ENCODE results near the gene FSTL4. TPM values are rescaled to one million over a fixed set of nuclear protein-coding genes. Genes with fewer than 3 reads are reported as not detected.

Gene FSTL4
- total and polyA plus RNA-seq, 2 donors (not counting 1 experiment from before 2014, with no cell fraction given): 0.31 to 6.7 TPM

GRCh38 chr5:133245191-133246052, 366.9 kb downstream of the FSTL4 start:
- Histone ChIP-seq H3K4me1 (ENCODE audit: control insufficient read depth in 2 of 2, insufficient read depth in 2 of 2, low read length in 2 of 2) (no peaks in the 10 kb centered on the region), H3K9ac (ENCODE audit: low read length) (no peak overlapping the region), H2AFZ (ENCODE audit: insufficient read depth, low read depth, low read length, poor library complexity, severe bottlenecking) (no peak overlapping the region), H3K27ac (ENCODE audit: low read length in 2 of 2) (no peak overlapping the region), H3K36me3 (replicated peaks in 1 of 2; ENCODE audit: control extremely low read depth in 1 of 2, control insufficient read depth in 1 of 2, extremely low read depth in 1 of 2, insufficient read depth in 2 of 2, low read length in 1 of 2) (no peaks in the 10 kb centered on the region), H3K27me3 (replicated peaks in 1 of 4; ENCODE audit: control extremely low read depth in 1 of 4, control insufficient read depth in 3 of 4, insufficient read depth in 4 of 4, low read length in 3 of 4) (no peaks in the 10 kb centered on the region), H3K79me2 (ENCODE audit: control insufficient read depth, insufficient read depth, low read length) (no peaks in the 10 kb centered on the region), H3K4me2 (replicated peaks; ENCODE audit: low read depth, low read length, poor library complexity, severe bottlenecking) (no peak overlapping the region), H4K20me1 (ENCODE audit: control insufficient read depth, insufficient read depth, low read length, poor library complexity, severe bottlenecking) (no peaks in the 10 kb centered on the region), H3K9me3 (ENCODE audit: control extremely low read depth in 1 of 3, control insufficient read depth in 2 of 3, insufficient read depth in 1 of 3, low read length in 2 of 3) (no peaks in the 10 kb centered on the region), H3K4me3 (ENCODE audit: control extremely low read depth in 1 of 5, extremely low read depth in 1 of 5, insufficient read depth in 1 of 5, low read depth in 2 of 5, low read length in 4 of 5) (no peak overlapping the region)
- DNase-seq (no peak), ATAC-seq (ENCODE audit: low read depth) (no peak)
- TF ChIP-seq, protein P1, sequence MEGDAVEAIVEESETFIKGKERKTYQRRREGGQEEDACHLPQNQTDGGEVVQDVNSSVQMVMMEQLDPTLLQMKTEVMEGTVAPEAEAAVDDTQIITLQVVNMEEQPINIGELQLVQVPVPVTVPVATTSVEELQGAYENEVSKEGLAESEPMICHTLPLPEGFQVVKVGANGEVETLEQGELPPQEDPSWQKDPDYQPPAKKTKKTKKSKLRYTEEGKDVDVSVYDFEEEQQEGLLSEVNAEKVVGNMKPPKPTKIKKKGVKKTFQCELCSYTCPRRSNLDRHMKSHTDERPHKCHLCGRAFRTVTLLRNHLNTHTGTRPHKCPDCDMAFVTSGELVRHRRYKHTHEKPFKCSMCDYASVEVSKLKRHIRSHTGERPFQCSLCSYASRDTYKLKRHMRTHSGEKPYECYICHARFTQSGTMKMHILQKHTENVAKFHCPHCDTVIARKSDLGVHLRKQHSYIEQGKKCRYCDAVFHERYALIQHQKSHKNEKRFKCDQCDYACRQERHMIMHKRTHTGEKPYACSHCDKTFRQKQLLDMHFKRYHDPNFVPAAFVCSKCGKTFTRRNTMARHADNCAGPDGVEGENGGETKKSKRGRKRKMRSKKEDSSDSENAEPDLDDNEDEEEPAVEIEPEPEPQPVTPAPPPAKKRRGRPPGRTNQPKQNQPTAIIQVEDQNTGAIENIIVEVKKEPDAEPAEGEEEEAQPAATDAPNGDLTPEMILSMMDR (IDR thresholded peaks at IDR 0.05): no peak
- no peak for TF ChIP-seq EZH2 (IDR thresholded peaks at IDR 0.05; ENCODE audit: borderline replicate concordance, insufficient read depth, low read depth, low read length, poor library complexity, severe bottlenecking)
- ChIA-PET POLR2A (no interaction called here), CTCF (no interaction called here)
- Mint-ChIP-seq H3K27ac (no peak overlapping the region), H3K9me3 (ENCODE audit: insufficient read depth) (no peaks in the 10 kb centered on the region), H3K4me1 (peaks cover 4% of the 10 kb centered on the region), H3K4me3 (no peak overlapping the region), H3K27me3 (no peaks in the 10 kb centered on the region)
- WGBS (ENCODE audit: insufficient coverage): 81% methylated on average over 10 of the region's 11 CpGs
- intact Hi-C loops (cut with micrococcal nuclease): no loop called here

DNA sequence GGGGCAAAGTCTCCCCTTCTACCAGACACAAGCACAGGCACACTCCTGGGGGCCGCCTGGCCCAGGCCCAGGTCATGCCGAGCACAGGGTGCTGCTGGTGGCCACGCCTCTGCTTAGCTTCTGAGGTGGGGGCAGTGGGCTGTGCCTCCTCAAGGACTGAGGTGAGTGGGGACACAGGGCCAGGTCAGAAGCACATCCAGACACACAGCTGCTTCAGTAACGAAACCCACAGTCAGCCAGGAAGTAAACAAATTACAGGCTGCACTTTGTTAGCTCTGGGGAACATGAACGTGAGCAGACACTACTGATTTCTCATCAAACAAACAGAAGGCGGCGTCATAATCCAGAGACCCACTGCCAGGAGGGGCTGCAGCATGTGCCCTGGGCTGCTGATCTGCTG, 368.1 kb downstream of the FSTL4 start:
- no peak overlapping the region for H3K4me2 ChIP-seq (replicated peaks; ENCODE audit: low read depth, low read length, poor library complexity, severe bottlenecking)
- Mint-ChIP-seq H3K27ac (no peak overlapping the region), H3K4me1 (peaks cover 4% of the 10 kb centered on the region), H3K9me3 (ENCODE audit: insufficient read depth) (no peaks in the 10 kb centered on the region), H3K4me3 (no peak overlapping the region), H3K27me3 (no peaks in the 10 kb centered on the region)
- TF ChIP-seq, protein P1 (IDR thresholded peaks at IDR 0.05): no peak
- no peak for TF ChIP-seq EZH2 (IDR thresholded peaks at IDR 0.05; ENCODE audit: borderline replicate concordance, insufficient read depth, low read depth, low read length, poor library complexity, severe bottlenecking)
- peak overlapping the region; percentile 28 for H2AFZ ChIP-seq (ENCODE audit: insufficient read depth, low read depth, low read length, poor library complexity, severe bottlenecking)
- H3K9me3 ChIP-seq (ENCODE audit: control extremely low read depth in 1 of 3, control insufficient read depth in 2 of 3, insufficient read depth in 1 of 3, low read length in 2 of 3): no peaks in the 10 kb centered on the region
- DNase-seq (no peak), ATAC-seq (ENCODE audit: low read depth) (no peak)
- no peaks in the 10 kb centered on the region for H4K20me1 ChIP-seq (ENCODE audit: control insufficient read depth, insufficient read depth, low read length, poor library complexity, severe bottlenecking)
- ChIA-PET CTCF (no interaction called here), POLR2A (no interaction called here)
- H3K27me3 ChIP-seq (replicated peaks in 1 of 4; ENCODE audit: control extremely low read depth in 1 of 4, control insufficient read depth in 3 of 4, insufficient read depth in 4 of 4, low read length in 3 of 4): no peaks in the 10 kb centered on the region
- no peaks in the 10 kb centered on the region for H3K79me2 ChIP-seq (ENCODE audit: control insufficient read depth, insufficient read depth, low read length)
- H3K4me3 ChIP-seq (ENCODE audit: control extremely low read depth in 1 of 5, extremely low read depth in 1 of 5, insufficient read depth in 1 of 5, low read depth in 2 of 5, low read length in 4 of 5): no peak overlapping the region
- no peaks in the 10 kb centered on the region for H3K4me1 ChIP-seq (ENCODE audit: control insufficient read depth in 2 of 2, insufficient read depth in 2 of 2, low read length in 2 of 2)
- intact Hi-C loops (cut with micrococcal nuclease): no loop called here
- H3K36me3 ChIP-seq (replicated peaks in 1 of 2; ENCODE audit: control extremely low read depth in 1 of 2, control insufficient read depth in 1 of 2, extremely low read depth in 1 of 2, insufficient read depth in 2 of 2, low read length in 1 of 2): no peaks in the 10 kb centered on the region
- no peak overlapping the region for H3K27ac ChIP-seq (ENCODE audit: low read length in 2 of 2)
- WGBS (ENCODE audit: insufficient coverage): 35% methylated on average over 5 of the region's 7 CpGs
- no peak overlapping the region for H3K9ac ChIP-seq (ENCODE audit: low read length)

Data from B cell (primary cell).